Ecto neural progenitor cell (in vitro differentiated cells): Measurements from ENCODE around the gene UTP11.

Source experiments
- DNase-seq: peaks from one replicate; pipeline ENCODE4 v3.0.0-alpha.2; 2018; ENCODE audit warnings: low spot score

Gene UTP11

DNA sequence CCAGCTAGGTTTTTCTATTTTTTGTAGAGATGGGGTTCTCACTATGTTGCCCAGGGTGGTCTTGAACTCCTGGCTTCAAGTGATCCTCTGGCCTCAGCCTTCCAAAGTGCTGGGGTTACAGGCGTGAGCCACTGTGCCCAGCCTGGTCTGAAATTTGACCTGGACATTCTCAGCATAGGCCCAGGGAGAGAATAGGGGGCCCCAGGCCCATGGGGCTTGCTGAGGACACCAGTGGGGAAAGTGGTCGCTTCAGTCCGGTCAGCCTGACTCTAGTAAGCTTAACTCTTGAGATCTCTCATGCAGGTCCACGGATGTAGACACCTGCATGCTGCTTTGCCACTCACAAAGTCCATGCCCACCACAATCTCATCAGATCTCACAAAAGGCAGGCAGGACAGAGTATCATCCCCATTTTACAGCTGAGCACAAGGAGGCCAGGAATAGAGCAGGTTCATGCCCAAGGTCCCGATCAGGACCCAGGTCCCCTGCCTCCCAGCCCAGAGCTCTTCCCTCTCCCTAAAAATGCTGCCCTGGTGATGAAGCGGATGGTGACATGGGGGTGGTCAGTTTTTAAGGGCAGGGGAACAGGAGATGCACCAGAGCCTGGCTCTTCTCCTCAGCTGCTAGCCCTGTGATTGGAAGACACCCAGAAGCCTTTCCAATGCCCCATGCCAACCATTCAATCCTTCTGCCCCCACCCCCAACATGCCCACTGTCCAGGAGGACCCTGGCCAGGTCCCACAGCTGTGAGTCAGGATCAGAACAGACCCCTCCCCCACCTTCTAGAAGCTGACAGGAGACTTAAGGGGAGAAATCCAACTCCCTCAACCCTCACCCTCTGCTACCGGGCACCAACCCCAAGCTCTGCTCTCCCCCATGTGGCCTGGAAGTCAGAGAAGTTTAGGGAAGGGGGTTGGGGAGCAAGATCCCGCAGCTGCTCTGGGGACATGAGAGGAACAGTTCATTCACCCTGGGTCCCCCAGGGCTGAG is 9.0 kb upstream of the UTP11 start:
- DNase-seq, result no peak

GRCh38 chr1:38004284-38005108 is 8.0 kb upstream of the UTP11 start:
- peak; percentile 54 for DNase-seq

DNA sequence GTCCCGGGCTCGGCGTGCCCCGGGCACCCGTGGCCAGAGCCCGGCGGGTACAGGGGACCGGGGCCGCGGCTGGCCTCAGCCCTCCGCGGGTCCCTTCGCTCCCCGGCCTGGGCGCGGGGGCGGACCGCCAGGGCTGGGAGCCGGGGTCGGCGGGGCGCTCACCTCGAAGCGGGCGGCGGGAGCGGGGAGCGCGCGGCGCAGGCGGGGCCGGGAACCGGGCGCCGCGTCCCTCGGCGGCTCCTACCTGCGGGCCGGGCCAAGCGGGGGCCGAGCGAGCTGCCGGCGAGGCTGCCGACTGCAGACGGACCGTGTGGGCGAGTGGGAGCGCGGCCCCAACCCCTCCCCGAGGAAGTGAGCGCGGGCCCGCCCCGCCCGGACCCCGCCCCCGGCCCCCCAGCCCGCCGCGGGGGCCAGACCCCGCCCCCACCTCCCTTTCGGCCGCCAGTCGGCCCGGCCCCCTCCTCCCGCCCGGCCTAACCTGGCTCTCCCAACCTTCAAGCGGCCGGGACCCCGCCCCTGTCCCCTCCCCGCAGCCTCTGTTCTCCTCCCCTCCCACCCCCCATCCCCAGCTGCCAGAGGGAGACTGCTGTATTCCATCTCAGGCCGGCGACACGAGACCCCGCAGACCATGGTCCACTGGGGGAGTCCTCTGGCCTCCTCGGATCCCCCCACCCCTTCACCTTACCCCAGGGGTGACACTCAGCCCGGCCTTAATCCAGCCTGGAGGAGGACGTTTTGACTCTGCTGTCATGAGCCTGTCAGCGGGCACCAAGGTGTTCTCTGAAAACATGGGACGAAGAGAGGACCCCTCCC is 7.1 kb upstream of the UTP11 start, which contains the start of gene FHL3:
Gene FHL3 (minus strand): TSS at position 320 of the 813 bp plus-strand sequence. CDS start 6,102 bp downstream, outside the sequence.
- DNase-seq, result peak; percentile 84

- no peak for DNase-seq
These were observed 6.3 kb upstream of the UTP11 start for GRCh38 chr1:38006008-38006828.

GRCh38 chr1:38009088-38009840 is 3.3 kb upstream of the UTP11 start:
- peak; percentile 48 for DNase-seq

DNA sequence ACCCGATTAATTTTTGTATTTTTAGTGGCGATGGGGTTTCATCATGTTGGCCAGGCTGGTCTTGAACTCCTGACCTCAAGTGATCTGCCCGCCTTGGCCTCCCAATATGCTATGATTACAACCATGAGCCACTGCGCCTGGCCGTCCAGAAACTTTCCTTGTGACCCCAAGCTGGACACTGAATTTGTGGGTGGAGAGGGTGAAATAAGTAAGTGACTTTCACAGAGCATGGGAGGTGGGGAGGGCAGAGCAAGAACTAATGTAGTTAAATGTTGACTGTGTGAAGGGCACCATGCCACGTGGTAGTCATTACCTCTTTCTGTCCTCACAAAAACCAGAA is 2.7 kb upstream of the UTP11 start:
- DNase-seq, result no peak

- DNase-seq, result no peak
These were observed 691 bp downstream of the UTP11 start for GRCh38 chr1:38013227-38013622.

- DNase-seq, result no peak
These were observed 1.6 kb downstream of the UTP11 start for GRCh38 chr1:38014171-38014570.

GRCh38 chr1:38014724-38015424 is 2.3 kb downstream of the UTP11 start:
- no peak for DNase-seq

- no peak for DNase-seq
These were observed 3.6 kb downstream of the UTP11 start for GRCh38 chr1:38015978-38016725.

- DNase-seq, result no peak
These were observed 6.4 kb downstream of the UTP11 start for GRCh38 chr1:38018864-38019343.

DNA sequence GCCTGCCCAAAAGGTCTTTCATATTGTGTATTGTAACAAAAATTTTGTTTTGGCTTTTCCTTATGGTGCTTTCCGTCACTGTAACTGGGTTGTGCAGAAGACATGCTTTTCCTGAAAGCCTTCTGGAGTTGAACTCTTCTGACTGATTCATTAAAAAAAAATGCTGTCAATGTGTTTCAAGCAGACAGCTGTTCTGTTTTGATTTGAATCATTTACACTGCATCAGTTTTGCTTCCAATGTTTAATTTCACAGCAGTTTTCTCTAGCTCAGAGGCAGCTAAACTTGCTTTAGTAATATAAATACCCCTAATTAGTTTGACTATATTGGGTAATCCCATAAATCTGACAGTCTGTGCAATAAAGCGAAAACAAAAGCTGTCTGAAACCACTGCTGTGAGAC is 7.9 kb downstream of the UTP11 start:
- no peak for DNase-seq

- no peak for DNase-seq
These were observed 9.4 kb downstream of the UTP11 start for GRCh38 chr1:38021969-38022368.

DNA sequence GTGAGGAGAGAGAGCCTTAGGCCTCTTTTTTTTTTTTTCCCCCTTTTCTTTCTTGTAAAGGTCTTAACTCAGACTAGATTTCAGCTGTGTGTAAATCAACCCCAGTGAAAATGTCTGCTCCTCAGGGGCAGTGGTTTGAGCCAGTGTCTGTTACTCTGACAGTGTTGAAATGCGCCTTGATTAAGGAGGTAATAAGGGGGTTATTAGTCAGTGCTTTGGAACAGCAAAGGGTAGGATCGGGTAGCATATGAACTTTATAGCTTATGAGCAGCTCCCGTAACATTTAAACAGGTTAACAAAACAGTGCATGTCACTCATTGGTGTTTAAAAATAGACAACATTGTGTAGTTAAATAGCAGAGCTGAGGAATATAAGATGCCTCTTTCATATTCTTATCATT is 10.3 kb downstream of the UTP11 start:
- DNase-seq, result no peak

DNA sequence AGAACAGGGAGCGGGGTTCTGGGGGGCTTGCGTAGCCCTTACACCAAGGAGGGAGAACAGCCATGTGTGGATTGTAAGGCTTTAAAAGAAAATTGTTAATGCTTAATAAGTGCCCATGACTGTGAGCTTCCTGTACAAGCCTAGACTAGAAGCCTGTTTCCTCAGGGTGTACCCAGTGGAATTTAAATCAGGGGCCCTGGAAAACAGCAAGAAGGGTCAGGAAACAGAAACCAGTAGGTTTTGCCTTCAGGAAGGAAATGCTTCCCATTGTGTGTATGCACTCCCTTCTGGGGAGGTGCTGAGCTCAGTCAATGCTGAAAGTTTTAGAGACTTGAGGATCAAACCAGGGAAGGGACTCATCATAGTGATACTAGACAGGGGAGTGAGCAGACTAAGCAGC is 12.7 kb downstream of the UTP11 start:
- no peak for DNase-seq

GRCh38 chr1:38025664-38026063 is 13.1 kb downstream of the UTP11 start:
- DNase-seq, result no peak

- DNase-seq, result peak; percentile 77
These were observed 14.2 kb downstream of the UTP11 start for GRCh38 chr1:38026592-38027200.
